ENCODE results near the gene HOXB4.

The HOXB4 gene

GRCh38 chr17:48610282-48611211, 32.4 kb upstream of the HOXB4 start, which contains the start of gene HOXB7:
Gene HOXB7, minus strand, starts transcription at chr17:48611017. Its CDS starts 99 bp downstream, at chr17:48610918.
- Mint-ChIP-seq H3K9me3 (no peaks in the 10 kb centered on the region), H3K27me3 (ENCODE audit: low read depth) (peaks cover 80% of the 10 kb centered on the region), H3K4me1 (ENCODE audit: low read depth) (peaks cover 22% of the 10 kb centered on the region), H3K36me3 (ENCODE audit: low read depth) (peaks cover 1% of the 10 kb centered on the region), H3K4me3 (peak within 1 kb of the TSS; percentile 90), H3K27ac (peak within 1 kb of the TSS; percentile 57)
- peak; percentile 54 for DNase-seq (ENCODE audit: low spot score)

GRCh38 chr17:48609759-48610281, 31.7 kb upstream of the HOXB4 start:
- Mint-ChIP-seq H3K4me3 (peak overlapping the region; percentile 90), H3K36me3 (ENCODE audit: low read depth) (peaks cover 1% of the 10 kb centered on the region), H3K27me3 (ENCODE audit: low read depth) (peaks cover 78% of the 10 kb centered on the region), H3K27ac (no peak overlapping the region), H3K4me1 (ENCODE audit: low read depth) (peaks cover 20% of the 10 kb centered on the region), H3K9me3 (no peaks in the 10 kb centered on the region)
- no peak for DNase-seq (ENCODE audit: low spot score)

- Mint-ChIP-seq H3K4me1 (ENCODE audit: low read depth) (peaks cover 20% of the 10 kb centered on the region), H3K27ac (no peak overlapping the region), H3K4me3 (peak overlapping the region; percentile 3), H3K9me3 (no peaks in the 10 kb centered on the region), H3K27me3 (ENCODE audit: low read depth) (peaks cover 79% of the 10 kb centered on the region), H3K36me3 (ENCODE audit: low read depth) (peaks cover 1% of the 10 kb centered on the region)
- no peak for DNase-seq (ENCODE audit: low spot score)
Measured at GRCh38 chr17:48609033-48609432, 30.9 kb upstream of the HOXB4 start.

- Mint-ChIP-seq H3K27ac (no peak overlapping the region), H3K27me3 (ENCODE audit: low read depth) (peaks cover 79% of the 10 kb centered on the region), H3K9me3 (no peaks in the 10 kb centered on the region), H3K36me3 (ENCODE audit: low read depth) (peaks cover 1% of the 10 kb centered on the region), H3K4me3 (no peak overlapping the region), H3K4me1 (ENCODE audit: low read depth) (peaks cover 22% of the 10 kb centered on the region)
- DNase-seq (ENCODE audit: low spot score), result no peak
Measured at GRCh38 chr17:48608494-48608834, 30.3 kb upstream of the HOXB4 start.

GRCh38 chr17:48606892-48607614, 28.9 kb upstream of the HOXB4 start:
- H3K4me1 Mint-ChIP-seq (ENCODE audit: low read depth), result peaks cover 17% of the 10 kb centered on the region
- H3K36me3 Mint-ChIP-seq (ENCODE audit: low read depth), result peaks cover 1% of the 10 kb centered on the region
- no peak overlapping the region for H3K27ac Mint-ChIP-seq
- peaks cover 80% of the 10 kb centered on the region for H3K27me3 Mint-ChIP-seq (ENCODE audit: low read depth)
- no peaks in the 10 kb centered on the region for H3K9me3 Mint-ChIP-seq
- no peak overlapping the region for H3K4me3 Mint-ChIP-seq
- DNase-seq (ENCODE audit: low spot score), result no peak

- DNase-seq (ENCODE audit: low spot score), result no peak
- H3K9me3 Mint-ChIP-seq, result no peaks in the 10 kb centered on the region
- no peak overlapping the region for H3K4me3 Mint-ChIP-seq
- peaks cover 82% of the 10 kb centered on the region for H3K27me3 Mint-ChIP-seq (ENCODE audit: low read depth)
- peaks cover 16% of the 10 kb centered on the region for H3K4me1 Mint-ChIP-seq (ENCODE audit: low read depth)
- peaks cover 1% of the 10 kb centered on the region for H3K36me3 Mint-ChIP-seq (ENCODE audit: low read depth)
- H3K27ac Mint-ChIP-seq, result no peak overlapping the region
Measured at GRCh38 chr17:48605991-48606891, 28.1 kb upstream of the HOXB4 start.

- H3K27ac Mint-ChIP-seq, result no peak overlapping the region
- no peak for DNase-seq (ENCODE audit: low spot score)
- H3K4me3 Mint-ChIP-seq, result no peak overlapping the region
- H3K36me3 Mint-ChIP-seq (ENCODE audit: low read depth), result no peaks in the 10 kb centered on the region
- no peaks in the 10 kb centered on the region for H3K9me3 Mint-ChIP-seq
- H3K4me1 Mint-ChIP-seq (ENCODE audit: low read depth), result peaks cover 10% of the 10 kb centered on the region
- H3K27me3 Mint-ChIP-seq (ENCODE audit: low read depth), result peaks cover 83% of the 10 kb centered on the region
Measured at GRCh38 chr17:48605409-48605919, 27.3 kb upstream of the HOXB4 start.

GRCh38 chr17:48604770-48605329, 26.7 kb upstream of the HOXB4 start, which contains the start of gene HOXB6:
Gene HOXB6, minus strand, starts transcription at chr17:48604986. Its CDS starts 6,836 bp downstream, at chr17:48598150.
- no peak within 1 kb of the TSS for H3K27ac Mint-ChIP-seq
- no peaks in the 10 kb centered on the region for H3K9me3 Mint-ChIP-seq
- peaks cover 10% of the 10 kb centered on the region for H3K4me1 Mint-ChIP-seq (ENCODE audit: low read depth)
- H3K27me3 Mint-ChIP-seq (ENCODE audit: low read depth), result peaks cover 88% of the 10 kb centered on the region
- no peaks in the 10 kb centered on the region for H3K36me3 Mint-ChIP-seq (ENCODE audit: low read depth)
- H3K4me3 Mint-ChIP-seq, result no peak within 1 kb of the TSS
- DNase-seq (ENCODE audit: low spot score), result no peak

- Mint-ChIP-seq H3K27me3 (ENCODE audit: low read depth) (peaks cover 88% of the 10 kb centered on the region), H3K27ac (no peak overlapping the region)
Measured at GRCh38 chr17:48603959-48604769, 26.0 kb upstream of the HOXB4 start.

GRCh38 chr17:48601539-48602425, 23.6 kb upstream of the HOXB4 start:
- Mint-ChIP-seq H3K27me3 (ENCODE audit: low read depth) (peaks cover 91% of the 10 kb centered on the region), H3K36me3 (ENCODE audit: low read depth) (no peaks in the 10 kb centered on the region), H3K27ac (no peak overlapping the region), H3K9me3 (no peaks in the 10 kb centered on the region), H3K4me3 (no peak overlapping the region), H3K4me1 (ENCODE audit: low read depth) (peaks cover 28% of the 10 kb centered on the region)
- no peak for DNase-seq (ENCODE audit: low spot score)

More at GRCh38 chr17:48603959-48604769, 26.0 kb upstream of the HOXB4 start:
- H3K4me1 Mint-ChIP-seq (ENCODE audit: low read depth), result peaks cover 10% of the 10 kb centered on the region
- no peaks in the 10 kb centered on the region for H3K9me3 Mint-ChIP-seq
- no peak overlapping the region for H3K4me3 Mint-ChIP-seq
- no peaks in the 10 kb centered on the region for H3K36me3 Mint-ChIP-seq (ENCODE audit: low read depth)
- DNase-seq (ENCODE audit: low spot score), result no peak

GRCh38 chr17:48601207-48601538, 23.0 kb upstream of the HOXB4 start:
- Mint-ChIP-seq H3K4me1 (ENCODE audit: low read depth) (peaks cover 34% of the 10 kb centered on the region), H3K36me3 (ENCODE audit: low read depth) (peaks cover 2% of the 10 kb centered on the region), H3K27me3 (ENCODE audit: low read depth) (peaks cover 92% of the 10 kb centered on the region), H3K4me3 (no peak overlapping the region), H3K9me3 (no peaks in the 10 kb centered on the region), H3K27ac (no peak overlapping the region)
- DNase-seq (ENCODE audit: low spot score), result no peak
